H1 (cell line): ENCODE data around the gene C2CD5. TPM values are rescaled to one million over a fixed set of nuclear protein-coding genes. Genes with fewer than 3 reads are reported as not detected.

Source experiments
- FOSL1 ChIP-seq: IDR thresholded peaks from 2 replicates; pipeline ENCODE4 v1.6.1; 2011; ENCODE audit warnings: mild to moderate bottlenecking, low read depth, low read length, moderate library complexity; ENCODE audit not compliant: insufficient read depth
- JUND ChIP-seq: IDR thresholded peaks from 2 replicates; pipeline ENCODE4 v1.6.1; 2011; ENCODE audit warnings: mild to moderate bottlenecking, improper control_type of control experiment, low read length
- MAFK ChIP-seq: IDR thresholded peaks from 2 replicates; pipeline ENCODE4 v1.6.1; 2012; ENCODE audit warnings: low read depth, mild to moderate bottlenecking, improper control_type of control experiment, low read length
- TAF7 ChIP-seq: optimal IDR thresholded peaks from 2 replicates; pipeline ENCODE3; 2011; ENCODE audit warnings: low read depth, mild to moderate bottlenecking, inconsistent platforms, low read length, moderate library complexity, borderline replicate concordance
- TEAD4 ChIP-seq: IDR thresholded peaks from 2 replicates; pipeline ENCODE4 v1.6.1; 2012; ENCODE audit warnings: low read depth, low read length, inconsistent platforms, mixed read lengths
- polyA plus RNA-seq, 7 experiments: library from polyadenylated mRNA; depleted of rRNA in 3 of 7; stranded (reverse) in 5 of 7; unstranded in 2 of 7; fragments of >200 nt in 5 of 7; fragments of 200-250 nt in 2 of 7; gene quantifications; 1 replicate in 5 of 7; 2 replicates in 1 of 7; 4 replicates in 1 of 7; pipeline versions ENCODE4 v1.2.1 to v1.2.3, GENCODE V29; 2011 to 2013; ENCODE audit warnings: missing spikeins in 2 of 7, mixed read lengths in 2 of 7
- total RNA-seq: library from RNA; stranded (reverse); fragmentation: NEBNext Ultra II Directional; extraction: Animal tissue kit (Norgen Biotek cat#: 25700); gene quantifications from 2 replicates; pipeline ENCODE4 v1.2.1, GENCODE V29; 2021
- TF ChIP-seq, protein P1 (sequence below): fragments of 300-600 bp; sonication (generic); IDR thresholded peaks from 2 replicates; pipeline ENCODE4 v1.7.1; 2012; ENCODE audit warnings: low read length, moderate library complexity, mild to moderate bottlenecking, inconsistent platforms; ENCODE audit not compliant: insufficient replicate concordance
- TF ChIP-seq, protein P2 (sequence below): IDR thresholded peaks from 2 replicates; pipeline ENCODE4 v1.6.1; 2012; ENCODE audit warnings: inconsistent platforms
- TF ChIP-seq, protein P3 (sequence below): IDR thresholded peaks from 2 replicates; pipeline ENCODE4 v1.6.1; 2012; ENCODE audit warnings: inconsistent platforms

The C2CD5 gene
- total and polyA plus RNA-seq, 2 of the 8 experiments (the other 6 are each of a cell fraction or from before 2014, with no cell fraction given) = 21.9 to 45.9 TPM

DNA sequence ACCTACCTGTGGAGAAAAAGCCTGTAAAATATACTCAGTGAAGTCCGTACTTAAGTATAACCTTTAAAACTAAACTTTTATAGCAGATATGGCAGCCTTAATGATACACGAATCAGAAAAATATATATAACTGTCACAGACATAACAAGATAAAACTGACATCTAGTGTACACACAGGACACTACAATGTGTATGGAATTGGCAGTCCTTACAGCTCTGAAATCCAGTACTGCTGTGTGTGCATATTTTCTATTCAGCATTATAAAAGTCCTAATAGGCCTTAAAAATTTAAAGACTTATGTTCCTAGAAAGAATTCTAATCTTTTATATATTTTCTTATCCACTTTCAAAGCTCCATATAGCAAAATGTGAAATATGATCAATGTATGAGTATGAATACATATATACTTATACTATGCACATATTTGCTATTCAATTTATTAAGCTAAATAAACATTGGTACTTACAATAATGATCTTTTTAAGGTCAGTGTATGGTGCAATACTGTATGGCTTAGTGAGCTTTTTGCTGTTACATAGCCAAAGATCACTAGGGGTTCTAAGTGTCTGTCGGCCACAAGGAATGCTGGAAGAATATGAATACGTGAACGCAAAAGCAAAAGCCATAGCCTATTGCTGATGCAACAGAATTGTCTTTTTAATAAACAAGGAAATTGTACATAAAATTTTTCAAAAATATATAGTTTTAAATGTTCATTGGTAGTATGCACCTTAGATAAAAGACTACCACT lies 69.2 kb downstream of the C2CD5 start (continued):
- TF ChIP-seq, protein P1, sequence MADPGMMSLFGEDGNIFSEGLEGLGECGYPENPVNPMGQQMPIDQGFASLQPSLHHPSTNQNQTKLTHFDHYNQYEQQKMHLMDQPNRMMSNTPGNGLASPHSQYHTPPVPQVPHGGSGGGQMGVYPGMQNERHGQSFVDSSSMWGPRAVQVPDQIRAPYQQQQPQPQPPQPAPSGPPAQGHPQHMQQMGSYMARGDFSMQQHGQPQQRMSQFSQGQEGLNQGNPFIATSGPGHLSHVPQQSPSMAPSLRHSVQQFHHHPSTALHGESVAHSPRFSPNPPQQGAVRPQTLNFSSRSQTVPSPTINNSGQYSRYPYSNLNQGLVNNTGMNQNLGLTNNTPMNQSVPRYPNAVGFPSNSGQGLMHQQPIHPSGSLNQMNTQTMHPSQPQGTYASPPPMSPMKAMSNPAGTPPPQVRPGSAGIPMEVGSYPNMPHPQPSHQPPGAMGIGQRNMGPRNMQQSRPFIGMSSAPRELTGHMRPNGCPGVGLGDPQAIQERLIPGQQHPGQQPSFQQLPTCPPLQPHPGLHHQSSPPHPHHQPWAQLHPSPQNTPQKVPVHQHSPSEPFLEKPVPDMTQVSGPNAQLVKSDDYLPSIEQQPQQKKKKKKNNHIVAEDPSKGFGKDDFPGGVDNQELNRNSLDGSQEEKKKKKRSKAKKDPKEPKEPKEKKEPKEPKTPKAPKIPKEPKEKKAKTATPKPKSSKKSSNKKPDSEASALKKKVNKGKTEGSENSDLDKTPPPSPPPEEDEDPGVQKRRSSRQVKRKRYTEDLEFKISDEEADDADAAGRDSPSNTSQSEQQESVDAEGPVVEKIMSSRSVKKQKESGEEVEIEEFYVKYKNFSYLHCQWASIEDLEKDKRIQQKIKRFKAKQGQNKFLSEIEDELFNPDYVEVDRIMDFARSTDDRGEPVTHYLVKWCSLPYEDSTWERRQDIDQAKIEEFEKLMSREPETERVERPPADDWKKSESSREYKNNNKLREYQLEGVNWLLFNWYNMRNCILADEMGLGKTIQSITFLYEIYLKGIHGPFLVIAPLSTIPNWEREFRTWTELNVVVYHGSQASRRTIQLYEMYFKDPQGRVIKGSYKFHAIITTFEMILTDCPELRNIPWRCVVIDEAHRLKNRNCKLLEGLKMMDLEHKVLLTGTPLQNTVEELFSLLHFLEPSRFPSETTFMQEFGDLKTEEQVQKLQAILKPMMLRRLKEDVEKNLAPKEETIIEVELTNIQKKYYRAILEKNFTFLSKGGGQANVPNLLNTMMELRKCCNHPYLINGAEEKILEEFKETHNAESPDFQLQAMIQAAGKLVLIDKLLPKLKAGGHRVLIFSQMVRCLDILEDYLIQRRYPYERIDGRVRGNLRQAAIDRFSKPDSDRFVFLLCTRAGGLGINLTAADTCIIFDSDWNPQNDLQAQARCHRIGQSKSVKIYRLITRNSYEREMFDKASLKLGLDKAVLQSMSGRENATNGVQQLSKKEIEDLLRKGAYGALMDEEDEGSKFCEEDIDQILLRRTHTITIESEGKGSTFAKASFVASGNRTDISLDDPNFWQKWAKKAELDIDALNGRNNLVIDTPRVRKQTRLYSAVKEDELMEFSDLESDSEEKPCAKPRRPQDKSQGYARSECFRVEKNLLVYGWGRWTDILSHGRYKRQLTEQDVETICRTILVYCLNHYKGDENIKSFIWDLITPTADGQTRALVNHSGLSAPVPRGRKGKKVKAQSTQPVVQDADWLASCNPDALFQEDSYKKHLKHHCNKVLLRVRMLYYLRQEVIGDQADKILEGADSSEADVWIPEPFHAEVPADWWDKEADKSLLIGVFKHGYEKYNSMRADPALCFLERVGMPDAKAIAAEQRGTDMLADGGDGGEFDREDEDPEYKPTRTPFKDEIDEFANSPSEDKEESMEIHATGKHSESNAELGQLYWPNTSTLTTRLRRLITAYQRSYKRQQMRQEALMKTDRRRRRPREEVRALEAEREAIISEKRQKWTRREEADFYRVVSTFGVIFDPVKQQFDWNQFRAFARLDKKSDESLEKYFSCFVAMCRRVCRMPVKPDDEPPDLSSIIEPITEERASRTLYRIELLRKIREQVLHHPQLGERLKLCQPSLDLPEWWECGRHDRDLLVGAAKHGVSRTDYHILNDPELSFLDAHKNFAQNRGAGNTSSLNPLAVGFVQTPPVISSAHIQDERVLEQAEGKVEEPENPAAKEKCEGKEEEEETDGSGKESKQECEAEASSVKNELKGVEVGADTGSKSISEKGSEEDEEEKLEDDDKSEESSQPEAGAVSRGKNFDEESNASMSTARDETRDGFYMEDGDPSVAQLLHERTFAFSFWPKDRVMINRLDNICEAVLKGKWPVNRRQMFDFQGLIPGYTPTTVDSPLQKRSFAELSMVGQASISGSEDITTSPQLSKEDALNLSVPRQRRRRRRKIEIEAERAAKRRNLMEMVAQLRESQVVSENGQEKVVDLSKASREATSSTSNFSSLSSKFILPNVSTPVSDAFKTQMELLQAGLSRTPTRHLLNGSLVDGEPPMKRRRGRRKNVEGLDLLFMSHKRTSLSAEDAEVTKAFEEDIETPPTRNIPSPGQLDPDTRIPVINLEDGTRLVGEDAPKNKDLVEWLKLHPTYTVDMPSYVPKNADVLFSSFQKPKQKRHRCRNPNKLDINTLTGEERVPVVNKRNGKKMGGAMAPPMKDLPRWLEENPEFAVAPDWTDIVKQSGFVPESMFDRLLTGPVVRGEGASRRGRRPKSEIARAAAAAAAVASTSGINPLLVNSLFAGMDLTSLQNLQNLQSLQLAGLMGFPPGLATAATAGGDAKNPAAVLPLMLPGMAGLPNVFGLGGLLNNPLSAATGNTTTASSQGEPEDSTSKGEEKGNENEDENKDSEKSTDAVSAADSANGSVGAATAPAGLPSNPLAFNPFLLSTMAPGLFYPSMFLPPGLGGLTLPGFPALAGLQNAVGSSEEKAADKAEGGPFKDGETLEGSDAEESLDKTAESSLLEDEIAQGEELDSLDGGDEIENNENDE = no peak
- TF ChIP-seq TEAD4 (no peak), MAFK (no peak), FOSL1 (no peak), TAF7 (no peak), JUND (no peak)
- TF ChIP-seq, protein P2, sequence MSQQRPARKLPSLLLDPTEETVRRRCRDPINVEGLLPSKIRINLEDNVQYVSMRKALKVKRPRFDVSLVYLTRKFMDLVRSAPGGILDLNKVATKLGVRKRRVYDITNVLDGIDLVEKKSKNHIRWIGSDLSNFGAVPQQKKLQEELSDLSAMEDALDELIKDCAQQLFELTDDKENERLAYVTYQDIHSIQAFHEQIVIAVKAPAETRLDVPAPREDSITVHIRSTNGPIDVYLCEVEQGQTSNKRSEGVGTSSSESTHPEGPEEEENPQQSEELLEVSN = no peak
- TF ChIP-seq, protein P3, sequence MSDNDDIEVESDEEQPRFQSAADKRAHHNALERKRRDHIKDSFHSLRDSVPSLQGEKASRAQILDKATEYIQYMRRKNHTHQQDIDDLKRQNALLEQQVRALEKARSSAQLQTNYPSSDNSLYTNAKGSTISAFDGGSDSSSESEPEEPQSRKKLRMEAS = no peak
